ENCODE data around the gene IGSF3. TPM values are rescaled to one million over a fixed set of nuclear protein-coding genes. Genes with fewer than 3 reads are reported as not detected.

Gene IGSF3
- total RNA-seq, 1 experiment from 2014 or later: 10.8 TPM

GRCh38 chr1:116528329-116529083 is 139.0 kb downstream of the IGSF3 start:
- DNase-seq (ENCODE audit: low spot score): no peak

- DNase-seq (ENCODE audit: low spot score): no peak
These were observed 142.1 kb downstream of the IGSF3 start for GRCh38 chr1:116525440-116525839.

Other genes starting within 250 kb of the IGSF3 start
- gene CD58, start 96.7 kb downstream of the IGSF3 start, total RNA-seq (2014; rRNA removed; shearing (Covaris generic)): 15.9 and 18.4 TPM in 2 replicates
- gene CD2, start 86.7 kb upstream of the IGSF3 start, total RNA-seq (2014; rRNA removed; shearing (Covaris generic)): not detected in 2 replicates
- gene PTGFRN, start 242.2 kb upstream of the IGSF3 start, total RNA-seq (2014; rRNA removed; shearing (Covaris generic)): 47.0 and 70.9 TPM in 2 replicates

Data from H4 (cell line).